GM10266 (cell line): ENCODE data around the gene ATG7.

ENCODE experiments used
- DNase-seq: peaks from one replicate; pipeline ENCODE4 v3.0.0; 2012; ENCODE audit errors: extremely low spot score
- TF ChIP-seq, protein P1 (sequence below): IDR thresholded peaks from 2 replicates; pipeline ENCODE4 v1.5.1; 2012; ENCODE audit warnings: mild to moderate bottlenecking, low read depth; ENCODE audit not compliant: control insufficient read depth, insufficient read depth; ENCODE audit errors: missing control alignments

The ATG7 gene

DNA sequence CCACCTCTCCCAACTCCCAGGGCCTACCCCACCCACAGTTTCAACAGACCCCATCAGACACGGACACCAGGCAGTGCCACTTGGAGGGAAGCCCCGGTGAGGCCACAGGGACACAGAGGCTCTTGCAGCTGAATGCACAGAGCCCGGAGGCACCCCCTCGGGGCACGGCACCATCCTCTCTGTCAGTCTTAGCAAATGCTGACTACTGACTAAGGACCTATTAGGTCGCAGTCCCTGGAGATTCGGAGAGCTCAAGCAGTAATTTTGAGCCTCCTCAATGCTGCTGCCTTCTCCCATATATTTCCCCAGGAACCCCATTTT lies 291.6 kb downstream of the ATG7 start:
- TF ChIP-seq, protein P1, sequence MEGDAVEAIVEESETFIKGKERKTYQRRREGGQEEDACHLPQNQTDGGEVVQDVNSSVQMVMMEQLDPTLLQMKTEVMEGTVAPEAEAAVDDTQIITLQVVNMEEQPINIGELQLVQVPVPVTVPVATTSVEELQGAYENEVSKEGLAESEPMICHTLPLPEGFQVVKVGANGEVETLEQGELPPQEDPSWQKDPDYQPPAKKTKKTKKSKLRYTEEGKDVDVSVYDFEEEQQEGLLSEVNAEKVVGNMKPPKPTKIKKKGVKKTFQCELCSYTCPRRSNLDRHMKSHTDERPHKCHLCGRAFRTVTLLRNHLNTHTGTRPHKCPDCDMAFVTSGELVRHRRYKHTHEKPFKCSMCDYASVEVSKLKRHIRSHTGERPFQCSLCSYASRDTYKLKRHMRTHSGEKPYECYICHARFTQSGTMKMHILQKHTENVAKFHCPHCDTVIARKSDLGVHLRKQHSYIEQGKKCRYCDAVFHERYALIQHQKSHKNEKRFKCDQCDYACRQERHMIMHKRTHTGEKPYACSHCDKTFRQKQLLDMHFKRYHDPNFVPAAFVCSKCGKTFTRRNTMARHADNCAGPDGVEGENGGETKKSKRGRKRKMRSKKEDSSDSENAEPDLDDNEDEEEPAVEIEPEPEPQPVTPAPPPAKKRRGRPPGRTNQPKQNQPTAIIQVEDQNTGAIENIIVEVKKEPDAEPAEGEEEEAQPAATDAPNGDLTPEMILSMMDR: no peak
- DNase-seq: peak; percentile 26

DNA sequence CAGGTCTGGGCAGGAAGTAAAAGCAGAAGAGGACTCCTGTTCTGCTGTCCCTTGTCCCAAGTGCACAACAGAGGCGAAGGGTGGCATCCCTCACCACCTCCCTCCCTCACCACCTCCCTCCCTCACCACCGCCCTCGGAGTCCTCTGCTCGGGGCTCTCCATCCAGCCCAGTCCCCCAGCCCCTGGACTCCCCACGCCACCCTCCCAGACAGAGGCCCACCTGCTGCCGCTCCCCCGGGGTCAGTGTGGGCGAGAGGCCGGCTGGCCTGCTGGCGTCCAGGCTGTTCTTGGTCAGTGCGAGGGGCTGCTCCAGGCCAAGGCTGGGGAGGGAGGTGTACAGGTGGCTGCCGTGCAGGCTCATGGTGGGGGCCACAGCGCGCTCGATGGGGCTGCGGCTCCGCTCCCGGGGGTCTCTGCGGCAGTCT lies 292.4 kb downstream of the ATG7 start:
- DNase-seq: no peak
- TF ChIP-seq, protein P1: no peak

DNA sequence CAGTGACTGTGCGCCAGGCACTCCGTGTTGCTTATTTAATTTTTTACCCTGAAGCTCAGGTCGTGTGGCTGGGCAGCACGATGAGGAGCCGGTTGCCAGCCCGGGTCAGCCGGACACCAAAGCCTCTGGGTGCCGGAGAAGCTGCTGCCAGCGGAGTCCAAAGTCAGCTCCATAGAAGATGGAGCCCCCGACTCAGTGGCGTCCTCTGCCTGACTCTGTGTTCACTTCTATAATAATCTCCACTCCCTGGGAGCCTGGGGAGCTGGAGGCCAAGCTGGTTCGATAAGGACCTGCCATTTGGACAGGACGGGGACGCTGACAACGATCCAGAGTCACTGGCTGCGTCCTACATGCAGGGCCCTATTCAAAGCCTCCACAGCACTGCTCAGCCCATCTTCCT lies 292.9 kb downstream of the ATG7 start:
- TF ChIP-seq, protein P1: no peak
- DNase-seq: peak; percentile 20

DNA sequence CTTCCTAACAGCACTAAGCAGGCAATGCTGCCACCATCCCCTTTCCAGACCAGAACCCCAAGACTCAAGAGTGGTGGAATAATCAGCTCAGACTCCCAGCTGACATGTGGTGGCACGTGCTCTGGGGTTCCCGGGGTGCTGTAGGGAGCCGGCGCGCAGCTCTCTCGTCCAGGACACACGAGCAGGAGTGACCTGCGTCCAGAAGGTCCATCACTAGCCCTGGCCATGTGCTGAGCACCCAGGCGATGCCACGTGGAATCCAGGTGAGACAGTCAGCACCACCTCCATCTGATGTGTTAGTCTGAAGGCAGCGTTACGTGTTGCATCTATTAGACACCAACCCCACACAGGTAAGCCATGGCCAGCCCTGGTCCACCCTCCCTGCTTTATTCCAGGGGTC lies 293.3 kb downstream of the ATG7 start:
- DNase-seq: no peak
- TF ChIP-seq, protein P1: no peak

DNA sequence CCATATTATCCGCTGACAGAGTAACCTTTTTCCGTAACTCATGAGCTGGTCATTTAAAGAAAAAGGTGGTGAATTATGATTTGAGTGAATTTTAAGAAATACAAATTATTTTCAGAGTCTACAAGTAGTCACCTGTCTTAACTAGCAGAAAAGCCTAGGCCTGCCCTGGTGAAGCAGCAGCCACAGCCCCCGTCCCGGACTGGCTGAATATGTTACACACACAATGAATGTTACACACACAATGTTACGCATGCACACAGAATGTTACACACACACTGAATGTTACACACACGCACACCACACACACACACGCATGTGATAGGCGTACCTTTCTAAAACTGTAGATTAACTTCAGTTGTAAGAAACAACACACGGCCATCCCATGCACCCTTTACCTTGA lies 293.7 kb downstream of the ATG7 start:
- no peak for DNase-seq
- TF ChIP-seq, protein P1: no peak

DNA sequence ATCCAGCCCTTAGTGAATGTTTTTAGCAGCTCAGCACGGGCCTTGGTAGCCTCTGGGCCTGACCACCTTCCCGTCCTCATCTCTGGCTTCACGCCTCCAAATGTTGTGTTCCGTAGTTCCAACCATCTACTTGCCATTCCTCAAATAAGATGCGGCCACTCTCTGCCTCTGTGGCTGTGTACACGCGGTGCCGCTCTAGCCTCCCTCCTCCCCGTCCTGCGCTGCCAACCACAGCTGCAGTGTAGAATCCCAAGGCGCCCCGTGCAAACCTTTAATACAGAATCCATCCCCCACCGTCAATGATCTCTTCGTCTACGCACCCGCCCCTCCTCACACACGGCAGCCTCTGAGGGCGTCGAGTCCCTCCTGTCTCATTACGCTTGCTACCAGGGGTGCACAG lies 294.3 kb downstream of the ATG7 start:
- TF ChIP-seq, protein P1: no peak

DNA sequence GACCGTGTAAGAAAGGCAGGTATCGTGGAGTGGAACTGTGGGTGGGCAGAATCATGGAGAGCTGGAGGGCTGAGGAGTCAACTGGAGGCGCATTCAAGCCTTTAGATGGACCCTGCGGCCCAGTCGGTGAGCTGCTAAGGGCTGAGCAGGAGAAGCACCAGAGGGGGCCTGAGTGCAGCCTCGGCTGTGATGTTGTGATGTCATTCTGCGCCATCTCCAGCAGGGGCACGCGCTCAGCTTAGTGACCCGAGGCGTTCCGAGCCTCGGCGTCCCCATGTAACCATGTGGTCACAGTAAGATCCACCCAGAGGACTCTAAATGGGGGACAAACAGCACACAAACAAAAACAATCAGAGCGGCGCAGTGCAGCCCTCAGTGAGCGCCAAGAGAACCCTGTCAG lies 294.7 kb downstream of the ATG7 start:
- TF ChIP-seq, protein P1: no peak
- DNase-seq: no peak

More for the DNA sequence above, 294.3 kb downstream of the ATG7 start:
- no peak for DNase-seq
